Psoas muscle (tissue), 8 donors: ENCODE measurements around the gene HIVEP1. TPM values are rescaled to one million over a fixed set of nuclear protein-coding genes. Genes with fewer than 3 reads are reported as not detected.

ENCODE experiments used
- ATAC-seq, 4 donors: fragments of 200-7000 bp; cut with Tn5 transposase; one replicate each; pipeline ENCODE4 v1.9.1; 2020; ENCODE audit warnings: moderate library complexity in 3 of 4, mild to moderate bottlenecking in 2 of 4
- DNase-seq, 2 donors: peaks; one replicate each; pipeline ENCODE4 v3.0.0-alpha.2; 2020
- H3K27ac ChIP-seq: fragments of 200-600 bp; one replicate; pipeline ENCODE4 v1.8.0; 2022
- H3K27me3 ChIP-seq, 3 donors: fragments of 200-600 bp in 1 of 3; one replicate each; pipeline versions ENCODE4 v1.6.1 to v1.8.0; 2013 to 2022; ENCODE audit warnings: low read length in 2 of 3, mild to moderate bottlenecking in 2 of 3, moderate library complexity in 1 of 3; ENCODE audit not compliant: insufficient read depth in 3 of 3
- H3K36me3 ChIP-seq, 2 donors: fragments of 200-600 bp in 1 of 2; one replicate each; pipeline versions ENCODE4 v1.6.1 to v1.8.0; 2013 to 2022; ENCODE audit warnings: low read depth in 1 of 2, mild to moderate bottlenecking in 1 of 2, moderate library complexity in 1 of 2; ENCODE audit not compliant: insufficient read depth in 1 of 2
- H3K4me1 ChIP-seq: fragments of 200-600 bp; one replicate; pipeline ENCODE4 v1.8.0; 2022
- H3K4me3 ChIP-seq: fragments of 200-600 bp; one replicate; pipeline ENCODE4 v1.8.0; 2022; ENCODE audit warnings: mild to moderate bottlenecking
- H3K9me3 ChIP-seq: fragments of 200-600 bp; one replicate; pipeline ENCODE4 v1.8.0; 2022
- CTCF ChIP-seq: fragments of 200-600 bp; IDR thresholded peaks from one replicate; pipeline ENCODE4 v1.8.0; 2022; ENCODE audit warnings: antibody characterized with exemption
- WGBS, 3 donors: extraction: QIAGEN DNeasy Blood & Tissue Kit; methylation state at CpG; one replicate each; pipeline versions ENCODE4 v1.1.6 to v1.1.7; 2013; 5-methylcytosine and 5-hydroxymethylcytosine counted together
- intact Hi-C, 2 donors: fragments of 100-400 bp; cut with DNase I; formaldehyde crosslinking; loops; one replicate each; pipeline versions ENCODE4 v1.11.0 to v1.14.2; 2022
- polyA plus RNA-seq, 3 donors: library from polyadenylated mRNA; stranded (reverse); fragments of 200-250 nt; gene quantifications; one replicate each; pipeline ENCODE4 v1.2.3, GENCODE V29; 2013
- total RNA-seq, 4 donors: library from RNA; stranded (reverse); fragmentation: NEBNext Ultra II Directional in 2 of 4; extraction: Animal tissue kit (Norgen Biotek cat#: 25700) in 2 of 4; gene quantifications; one replicate each; pipeline versions ENCODE4 v1.2.1 to v1.2.4, GENCODE V29; 2021 to 2023
- donor health status: healthy with polysubstance abuse.
- donor health status: DM: no; HTN: no; CAD: no; lungs with moderate emphysema.
- donor health status: Bipolar disorder and iron deficiency.
- donor health status: healthy.
- donor health status: DM: yes; HTN: yes; CAD: no.
- donor health status: DM: no; HTN: no; CAD: no.
- donor health status: DM: no; HTN: no; CAD: no.
- donor health status: DM: yes; HTN: yes; CAD: no.

Gene HIVEP1
- total and polyA plus RNA-seq, 7 donors = 4.0 to 13.1 (median 6.7) TPM

GRCh38 chr6:12075067-12075563, 63.0 kb downstream of the HIVEP1 start:
- Histone ChIP-seq H3K4me3 (no peak overlapping the region), H3K4me1 (peaks cover 2% of the 10 kb centered on the region), H3K36me3 (no peaks in the 10 kb centered on the region), H3K27me3 (no peaks in the 10 kb centered on the region), H3K9me3 (no peaks in the 10 kb centered on the region), H3K27ac (no peak overlapping the region)
- ATAC-seq (no peak), DNase-seq (no peak)
- intact Hi-C loops = no loop called here
- WGBS, 3 donors = 64 to 78% (median 74%) methylated on average over 9 of the region's 9 CpGs
- peak; percentile 23 for TF ChIP-seq CTCF

GRCh38 chr6:12077021-12077710, 65.1 kb downstream of the HIVEP1 start:
- ATAC-seq (no peak), DNase-seq (no peak)
- Histone ChIP-seq H3K4me3 (no peak overlapping the region), H3K27ac (no peak overlapping the region), H3K4me1 (peaks cover 2% of the 10 kb centered on the region), H3K9me3 (no peaks in the 10 kb centered on the region), H3K36me3 (no peaks in the 10 kb centered on the region), H3K27me3 (no peaks in the 10 kb centered on the region)
- TF ChIP-seq CTCF = no peak
- intact Hi-C loops = no loop called here
- WGBS, 3 donors = 83 to 92% (median 88%) methylated on average over 9 of the region's 9 CpGs

GRCh38 chr6:12078014-12078413, 65.9 kb downstream of the HIVEP1 start:
- Histone ChIP-seq H3K27me3 (no peaks in the 10 kb centered on the region), H3K9me3 (no peaks in the 10 kb centered on the region), H3K4me3 (no peak overlapping the region), H3K36me3 (no peaks in the 10 kb centered on the region), H3K4me1 (peaks cover 2% of the 10 kb centered on the region), H3K27ac (no peak overlapping the region)
- ATAC-seq = no peak
- intact Hi-C loops = no loop called here
- no peak for DNase-seq
- no peak for TF ChIP-seq CTCF
- 93 to 99% (median 96%) methylated on average over 5 of the region's 5 CpGs for WGBS, 3 donors

- H3K36me3 ChIP-seq = no peaks in the 10 kb centered on the region
- DNase-seq (no peak), ATAC-seq (no peak)
- WGBS, 3 donors = 41 to 71% (median 69%) methylated on average over 2 of the region's 2 CpGs
- H3K9me3 ChIP-seq = no peaks in the 10 kb centered on the region
- intact Hi-C loops = no loop called here
- no peak for TF ChIP-seq CTCF
- no peaks in the 10 kb centered on the region for H3K4me1 ChIP-seq
- no peaks in the 10 kb centered on the region for H3K27me3 ChIP-seq
- no peak overlapping the region for H3K4me3 ChIP-seq
- H3K27ac ChIP-seq = no peak overlapping the region
These were observed 69.7 kb downstream of the HIVEP1 start for GRCh38 chr6:12081771-12082170.

- H3K27me3 ChIP-seq = no peaks in the 10 kb centered on the region
- TF ChIP-seq CTCF = no peak
- H3K4me3 ChIP-seq = no peak overlapping the region
- no peaks in the 10 kb centered on the region for H3K36me3 ChIP-seq
- no peaks in the 10 kb centered on the region for H3K4me1 ChIP-seq
- DNase-seq = no peak
- H3K9me3 ChIP-seq = no peaks in the 10 kb centered on the region
- WGBS, 3 donors = 95 to 99% (median 97%) methylated on average over 3 of the region's 3 CpGs
- no peak for ATAC-seq
- intact Hi-C loops = no loop called here
- H3K27ac ChIP-seq = no peak overlapping the region
These were observed 70.3 kb downstream of the HIVEP1 start for GRCh38 chr6:12082368-12082767.
